ENCODE data around the gene ZIC2.
"Not testable (repeated sequence)": the region's sequence is repeated elsewhere in the genome, so short reads cannot be mapped to it uniquely, and the experiment has no call there.

DNA sequence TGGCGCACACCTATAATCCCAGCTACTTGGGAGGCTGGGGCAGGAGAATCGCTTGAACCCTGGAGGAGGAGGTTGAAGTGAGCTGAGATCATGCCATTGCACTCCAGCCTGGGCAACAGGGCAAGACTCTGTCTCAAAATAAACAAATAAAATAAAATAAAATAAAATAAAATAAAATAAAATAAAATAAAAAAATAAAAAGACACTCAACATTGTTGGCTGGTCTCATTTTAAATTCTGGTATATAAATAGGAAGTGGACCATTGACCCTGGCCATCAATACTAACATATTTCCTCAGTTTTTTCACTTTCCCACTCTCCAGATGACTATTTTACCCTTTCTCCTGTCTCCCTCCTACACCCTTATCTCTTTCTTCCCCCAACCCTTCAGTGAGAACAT, 36.1 kb upstream of the ZIC2 start:
- TF ChIP-seq, protein P1, sequence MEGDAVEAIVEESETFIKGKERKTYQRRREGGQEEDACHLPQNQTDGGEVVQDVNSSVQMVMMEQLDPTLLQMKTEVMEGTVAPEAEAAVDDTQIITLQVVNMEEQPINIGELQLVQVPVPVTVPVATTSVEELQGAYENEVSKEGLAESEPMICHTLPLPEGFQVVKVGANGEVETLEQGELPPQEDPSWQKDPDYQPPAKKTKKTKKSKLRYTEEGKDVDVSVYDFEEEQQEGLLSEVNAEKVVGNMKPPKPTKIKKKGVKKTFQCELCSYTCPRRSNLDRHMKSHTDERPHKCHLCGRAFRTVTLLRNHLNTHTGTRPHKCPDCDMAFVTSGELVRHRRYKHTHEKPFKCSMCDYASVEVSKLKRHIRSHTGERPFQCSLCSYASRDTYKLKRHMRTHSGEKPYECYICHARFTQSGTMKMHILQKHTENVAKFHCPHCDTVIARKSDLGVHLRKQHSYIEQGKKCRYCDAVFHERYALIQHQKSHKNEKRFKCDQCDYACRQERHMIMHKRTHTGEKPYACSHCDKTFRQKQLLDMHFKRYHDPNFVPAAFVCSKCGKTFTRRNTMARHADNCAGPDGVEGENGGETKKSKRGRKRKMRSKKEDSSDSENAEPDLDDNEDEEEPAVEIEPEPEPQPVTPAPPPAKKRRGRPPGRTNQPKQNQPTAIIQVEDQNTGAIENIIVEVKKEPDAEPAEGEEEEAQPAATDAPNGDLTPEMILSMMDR (conservative IDR thresholded peaks at IDR 0.05) = not testable (repeated sequence)
- not testable (repeated sequence) for TF ChIP-seq EZH2 (IDR thresholded peaks at IDR 0.05; ENCODE audit: low read depth)

Data from PC-9 (cell line).